T-helper 17 cell (primary cell): Measurements from ENCODE around the gene NUDT4. TPM values are rescaled to one million over a fixed set of nuclear protein-coding genes. Genes with fewer than 3 reads are reported as not detected.

ENCODE experiments used
- ATAC-seq: fragments of 150-1000 bp; cut with Tn5 transposase; 2 replicates; pipeline ENCODE4 v1.10.0; 2021; ENCODE audit warnings: mild to moderate bottlenecking, moderate library complexity
- DNase-seq, 3 donors: peaks; one replicate each; pipeline versions ENCODE4 v3.0.0 to v3.0.0-alpha.2; 2020 to 2021
- H3K9me3 ChIP-seq: one replicate; pipeline ENCODE4 v1.7.0; 2013; ENCODE audit warnings: low read length, mild to moderate bottlenecking; ENCODE audit not compliant: control insufficient read depth, poor library complexity, severe bottlenecking
- H3K27ac Mint-ChIP-seq: one replicate; pipeline ENCODE4 v1.8.0; 2022; ENCODE audit warnings: mild to moderate bottlenecking, moderate library complexity, mixed read lengths
- H3K27me3 Mint-ChIP-seq: one replicate; pipeline ENCODE4 v1.8.0; 2022; ENCODE audit warnings: mixed read lengths
- H3K36me3 Mint-ChIP-seq: one replicate; pipeline ENCODE4 v1.8.0; 2022; ENCODE audit warnings: low read depth, mixed read lengths
- H3K4me1 Mint-ChIP-seq: one replicate; pipeline ENCODE4 v1.8.0; 2022; ENCODE audit warnings: mild to moderate bottlenecking, mixed read lengths
- H3K4me3 Mint-ChIP-seq: one replicate; pipeline ENCODE4 v1.8.0; 2022; ENCODE audit warnings: mild to moderate bottlenecking, moderate library complexity, mixed read lengths
- total RNA-seq, 4 donors: library from RNA in 2 of 4; stranded (reverse) in 2 of 4; gene quantifications; one replicate each; pipeline ENCODE4 v1.2.3 and lab custom pipeline; 2022 to 2026

NUDT4 gene
- total RNA-seq, result 10 to 100 TPM; 60.4 to 78.8 TPM
- total RNA-seq (lab: John Stamatoyannopoulos, UW), result 40.3 to 77.0 reads per million in 2 donors

- Mint-ChIP-seq H3K4me1 (peaks cover 33% of the 10 kb centered on the region), H3K4me3 (peak within 1 kb of the TSS; percentile 99), H3K27me3 (no peaks in the 10 kb centered on the region), H3K27ac (peak within 1 kb of the TSS; percentile 96), H3K36me3 (peaks cover 4% of the 10 kb centered on the region)
- H3K9me3 ChIP-seq, result no peaks in the 10 kb centered on the region
- ATAC-seq, result peak; percentile 86
- peak; percentile 95 to 97 (median 96) for DNase-seq
Observed at GRCh38 chr12:93377252-93378195, at the start of gene NUDT4. NUDT4 (plus strand) TSS chr12:93377925; CDS start chr12:93378323, 398 bp downstream.

GRCh38 chr12:93333054-93333453, 44.7 kb upstream of the NUDT4 start:
- H3K36me3 Mint-ChIP-seq, result no peaks in the 10 kb centered on the region
- no peak overlapping the region for H3K27ac Mint-ChIP-seq
- no peaks in the 10 kb centered on the region for H3K4me1 Mint-ChIP-seq
- ATAC-seq (no peak), DNase-seq (no peak)
- H3K27me3 Mint-ChIP-seq, result peaks cover 16% of the 10 kb centered on the region
- H3K4me3 Mint-ChIP-seq, result no peak overlapping the region
- H3K9me3 ChIP-seq, result no peaks in the 10 kb centered on the region

- Mint-ChIP-seq H3K27me3 (peaks cover 20% of the 10 kb centered on the region), H3K27ac (no peak overlapping the region), H3K4me3 (no peak overlapping the region), H3K4me1 (no peaks in the 10 kb centered on the region), H3K36me3 (no peaks in the 10 kb centered on the region)
- DNase-seq (no peak), ATAC-seq (no peak)
- no peaks in the 10 kb centered on the region for H3K9me3 ChIP-seq
Observed at GRCh38 chr12:93333828-93334227, 43.9 kb upstream of the NUDT4 start.

GRCh38 chr12:93335603-93336162, 42.0 kb upstream of the NUDT4 start:
- DNase-seq (no peak), ATAC-seq (no peak)
- Mint-ChIP-seq H3K4me1 (no peaks in the 10 kb centered on the region), H3K27me3 (peaks cover 20% of the 10 kb centered on the region), H3K36me3 (no peaks in the 10 kb centered on the region), H3K4me3 (no peak overlapping the region), H3K27ac (no peak overlapping the region)
- no peaks in the 10 kb centered on the region for H3K9me3 ChIP-seq

- ATAC-seq (no peak), DNase-seq (no peak)
- H3K36me3 Mint-ChIP-seq, result no peaks in the 10 kb centered on the region
- H3K4me1 Mint-ChIP-seq, result no peaks in the 10 kb centered on the region
- H3K9me3 ChIP-seq, result no peaks in the 10 kb centered on the region
- H3K27me3 Mint-ChIP-seq, result peaks cover 20% of the 10 kb centered on the region
- no peak overlapping the region for H3K4me3 Mint-ChIP-seq
- H3K27ac Mint-ChIP-seq, result no peak overlapping the region
Observed at GRCh38 chr12:93336291-93336741, 41.4 kb upstream of the NUDT4 start.

- ATAC-seq, result no peak
Observed at GRCh38 chr12:93338598-93338997, 39.1 kb upstream of the NUDT4 start.

GRCh38 chr12:93339695-93340094, 38.0 kb upstream of the NUDT4 start:
- no peak for DNase-seq
- Mint-ChIP-seq H3K27me3 (peaks cover 24% of the 10 kb centered on the region), H3K27ac (no peak overlapping the region), H3K36me3 (no peaks in the 10 kb centered on the region), H3K4me3 (no peak overlapping the region), H3K4me1 (no peaks in the 10 kb centered on the region)
- ATAC-seq, result no peak
- no peaks in the 10 kb centered on the region for H3K9me3 ChIP-seq

More at GRCh38 chr12:93338598-93338997, 39.1 kb upstream of the NUDT4 start:
- DNase-seq, result no peak
- Mint-ChIP-seq H3K36me3 (no peaks in the 10 kb centered on the region), H3K4me1 (no peaks in the 10 kb centered on the region), H3K27me3 (peaks cover 24% of the 10 kb centered on the region), H3K4me3 (no peak overlapping the region), H3K27ac (no peak overlapping the region)
- H3K9me3 ChIP-seq, result no peaks in the 10 kb centered on the region

- no peaks in the 10 kb centered on the region for H3K36me3 Mint-ChIP-seq
- H3K4me3 Mint-ChIP-seq, result no peak overlapping the region
- H3K4me1 Mint-ChIP-seq, result no peaks in the 10 kb centered on the region
- H3K27ac Mint-ChIP-seq, result no peak overlapping the region
- DNase-seq, result no peak
- H3K9me3 ChIP-seq, result no peaks in the 10 kb centered on the region
- ATAC-seq, result no peak
- peaks cover 21% of the 10 kb centered on the region for H3K27me3 Mint-ChIP-seq
Observed at GRCh38 chr12:93341409-93342049, 36.2 kb upstream of the NUDT4 start.

- DNase-seq (no peak), ATAC-seq (no peak)
- Mint-ChIP-seq H3K27me3 (peaks cover 2% of the 10 kb centered on the region), H3K4me1 (peaks cover 2% of the 10 kb centered on the region), H3K27ac (no peak overlapping the region), H3K4me3 (no peak overlapping the region), H3K36me3 (peaks cover 2% of the 10 kb centered on the region)
- no peaks in the 10 kb centered on the region for H3K9me3 ChIP-seq
Observed at GRCh38 chr12:93347054-93347785, 30.5 kb upstream of the NUDT4 start.

- Mint-ChIP-seq H3K4me1 (peaks cover 2% of the 10 kb centered on the region), H3K36me3 (peaks cover 5% of the 10 kb centered on the region), H3K27ac (no peak overlapping the region), H3K4me3 (no peak overlapping the region), H3K27me3 (no peaks in the 10 kb centered on the region)
- no peaks in the 10 kb centered on the region for H3K9me3 ChIP-seq
- no peak for DNase-seq
- no peak for ATAC-seq
Observed at GRCh38 chr12:93348575-93349435, 28.9 kb upstream of the NUDT4 start.

- no peaks in the 10 kb centered on the region for H3K27me3 Mint-ChIP-seq
Observed at GRCh38 chr12:93351726-93352125, 26.0 kb upstream of the NUDT4 start.

GRCh38 chr12:93352321-93352720, 25.4 kb upstream of the NUDT4 start:
- H3K4me3 Mint-ChIP-seq, result no peak overlapping the region
- peaks cover 5% of the 10 kb centered on the region for H3K36me3 Mint-ChIP-seq
- H3K4me1 Mint-ChIP-seq, result no peaks in the 10 kb centered on the region
- DNase-seq (no peak), ATAC-seq (no peak)
- no peak overlapping the region for H3K27ac Mint-ChIP-seq
- no peaks in the 10 kb centered on the region for H3K9me3 ChIP-seq
- no peaks in the 10 kb centered on the region for H3K27me3 Mint-ChIP-seq

More at GRCh38 chr12:93351726-93352125, 26.0 kb upstream of the NUDT4 start:
- Mint-ChIP-seq H3K4me1 (peaks cover under 1% of the 10 kb centered on the region), H3K27ac (no peak overlapping the region), H3K36me3 (peaks cover 5% of the 10 kb centered on the region), H3K4me3 (no peak overlapping the region)
- DNase-seq (no peak), ATAC-seq (no peak)
- H3K9me3 ChIP-seq, result no peaks in the 10 kb centered on the region
